Suppressor macrophage treated with lipopolysaccharide for 4 hours (primary cell): Measurements from ENCODE around the gene PDE4D.

Source experiments
- DNase-seq: peaks from one replicate; pipeline ENCODE4 v3.0.0-alpha.2; 2020

PDE4D gene

DNA sequence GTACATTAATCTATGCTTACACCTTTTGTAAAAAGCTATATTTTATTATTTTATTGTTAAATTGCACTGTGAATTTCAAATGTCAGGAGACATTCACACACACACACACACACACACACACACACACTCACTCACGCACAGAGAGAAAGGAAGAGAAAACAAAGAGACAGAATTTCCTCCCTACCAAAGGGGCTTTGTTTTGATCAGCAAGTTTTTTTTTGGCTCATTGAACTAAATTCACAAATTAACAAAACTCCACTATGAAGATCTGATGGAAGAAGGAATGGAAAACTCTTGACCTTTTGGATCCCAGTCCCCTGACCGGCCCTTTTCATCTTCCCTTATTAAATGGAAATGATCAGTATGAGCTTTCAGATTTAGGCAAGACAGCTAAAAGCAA lies 161.2 kb downstream of the PDE4D start:
- DNase-seq, result no peak

- DNase-seq, result no peak
Measured at GRCh38 chr5:59731809-59732208, 161.7 kb downstream of the PDE4D start.

DNA sequence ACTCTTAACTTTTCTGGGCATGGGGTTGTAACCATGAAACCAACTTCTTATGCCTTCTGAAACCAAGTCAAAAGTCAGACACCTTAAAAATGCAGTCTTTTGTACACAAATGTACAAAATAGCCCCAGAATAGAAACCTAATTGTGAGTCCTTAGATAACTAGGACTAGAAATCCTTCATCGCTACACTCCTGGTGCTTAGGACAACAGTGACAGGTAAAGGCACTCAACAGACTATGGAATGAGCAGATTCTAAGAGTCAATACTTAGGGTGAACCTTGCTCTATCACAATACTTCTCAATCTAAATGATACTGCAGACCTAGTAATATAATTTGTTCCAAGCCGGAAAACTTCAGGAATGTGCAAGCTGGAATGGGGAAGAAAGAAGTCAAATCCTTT lies 163.7 kb downstream of the PDE4D start:
- no peak for DNase-seq

DNA sequence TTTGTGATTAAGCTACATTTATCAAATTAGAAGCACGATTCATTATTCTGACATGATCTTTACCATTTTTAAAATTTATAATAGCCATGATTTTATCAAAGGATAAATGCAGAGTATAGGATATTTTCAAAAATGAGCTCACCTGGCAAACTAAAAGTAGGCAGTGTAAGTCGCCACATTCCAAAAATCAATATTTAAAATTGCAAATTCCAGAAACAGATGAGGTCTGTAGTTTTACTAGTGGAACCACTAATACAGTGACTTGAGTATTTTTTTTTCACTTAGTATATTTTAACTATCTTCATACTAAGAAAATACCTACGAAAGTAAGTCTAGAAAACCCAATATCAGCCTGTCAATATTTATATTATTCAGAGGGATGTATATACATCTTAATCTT lies 164.2 kb downstream of the PDE4D start:
- no peak for DNase-seq

DNA sequence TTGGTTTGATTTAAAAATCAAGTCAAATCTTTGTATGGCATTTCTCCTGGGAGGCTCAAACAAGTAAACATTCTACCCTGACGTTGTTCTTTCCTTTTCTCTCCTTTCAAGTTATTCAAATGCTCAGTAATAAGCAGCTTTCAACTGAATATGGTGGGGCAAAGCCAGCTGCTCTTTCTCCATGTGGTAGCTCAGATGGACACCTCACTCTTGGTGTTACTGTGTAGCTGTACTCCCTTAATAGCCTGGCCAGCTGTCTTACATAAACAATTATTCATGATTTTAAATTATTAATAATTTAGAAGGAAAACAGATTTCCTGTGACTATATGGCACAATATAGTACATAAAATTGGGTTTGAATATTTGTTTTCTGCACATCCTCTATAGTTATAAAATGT lies 165.2 kb downstream of the PDE4D start:
- DNase-seq, result no peak

DNA sequence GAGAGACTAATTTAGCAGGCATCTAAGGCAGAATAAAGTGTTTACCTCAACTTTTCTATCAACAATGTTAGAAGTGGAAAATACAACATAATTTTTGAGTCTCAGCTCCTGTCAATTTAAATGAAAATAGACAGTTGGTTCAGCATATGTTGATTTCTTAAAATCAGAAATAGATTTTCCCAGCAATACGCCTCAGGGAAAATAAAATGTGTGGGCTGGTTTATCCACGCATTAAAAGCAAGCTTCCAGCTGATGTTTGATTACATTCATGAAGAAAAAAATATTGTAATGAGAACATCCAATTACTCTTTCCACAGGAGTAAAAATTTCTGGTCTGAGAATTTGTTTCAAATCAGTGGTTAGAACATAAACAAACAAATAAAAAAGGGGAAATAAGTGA lies 166.3 kb downstream of the PDE4D start:
- no peak for DNase-seq

DNA sequence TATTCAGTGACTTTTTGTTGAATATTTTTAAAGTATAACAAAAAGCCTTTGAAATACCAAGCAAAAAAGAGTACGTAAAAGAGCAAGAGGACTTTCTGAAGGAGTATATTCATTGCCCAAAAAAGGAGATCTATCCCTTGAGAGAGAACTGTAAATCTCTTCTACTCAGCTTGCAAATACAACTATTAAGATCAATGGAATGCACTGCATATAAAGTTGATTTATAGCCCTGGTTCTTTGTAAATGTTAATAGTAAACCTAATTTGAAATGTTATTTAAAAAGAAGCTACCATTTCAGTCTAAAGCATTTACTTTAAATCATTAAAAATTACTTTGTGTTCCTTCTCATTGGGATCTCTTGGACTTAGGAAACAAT lies 168.1 kb downstream of the PDE4D start:
- DNase-seq, result no peak

DNA sequence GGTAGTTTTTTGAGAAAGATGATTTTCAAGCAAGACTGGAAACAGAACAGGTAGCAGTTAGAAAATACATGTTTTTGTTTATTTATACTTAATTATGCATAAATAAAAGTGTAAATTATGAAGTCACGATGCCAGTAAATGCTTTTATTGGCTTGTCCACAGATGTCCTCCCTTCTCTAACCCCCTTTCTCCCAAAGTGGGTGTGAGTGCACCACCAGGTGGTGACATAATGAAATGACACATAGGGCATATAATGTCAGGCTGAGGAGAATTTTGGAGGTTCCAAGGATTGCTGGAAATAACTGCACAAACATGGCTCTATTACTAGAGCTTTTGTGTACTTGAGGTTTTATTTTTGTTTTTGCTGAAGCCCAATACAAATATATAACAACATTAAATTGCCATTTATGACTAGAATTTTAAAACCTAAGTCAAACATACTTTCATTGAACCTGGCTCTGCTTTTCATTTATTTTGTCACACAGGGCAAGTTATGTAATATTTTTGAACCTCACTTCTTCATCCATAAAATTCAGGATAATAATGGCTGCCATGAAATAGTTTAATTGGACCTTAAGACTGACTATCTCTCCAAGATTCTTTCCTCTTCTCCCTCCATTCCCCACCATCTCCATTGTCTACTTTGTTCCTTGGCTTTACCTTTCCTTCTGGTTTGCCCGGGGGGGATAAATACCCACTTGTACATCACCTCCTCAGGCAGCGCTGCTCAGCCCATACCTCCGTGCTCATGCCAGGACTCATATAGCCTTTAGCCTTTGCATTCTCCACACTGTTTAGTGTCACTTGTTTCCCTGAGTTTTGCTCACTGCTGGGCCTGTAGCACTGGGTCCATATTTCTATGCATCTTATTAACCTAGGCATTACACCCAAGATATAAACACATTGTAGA lies 168.8 kb downstream of the PDE4D start:
- DNase-seq, result peak; percentile 37

GRCh38 chr5:59722874-59723273 lies 170.7 kb downstream of the PDE4D start:
- DNase-seq, result no peak

GRCh38 chr5:59721741-59722140 lies 171.8 kb downstream of the PDE4D start:
- no peak for DNase-seq

DNA sequence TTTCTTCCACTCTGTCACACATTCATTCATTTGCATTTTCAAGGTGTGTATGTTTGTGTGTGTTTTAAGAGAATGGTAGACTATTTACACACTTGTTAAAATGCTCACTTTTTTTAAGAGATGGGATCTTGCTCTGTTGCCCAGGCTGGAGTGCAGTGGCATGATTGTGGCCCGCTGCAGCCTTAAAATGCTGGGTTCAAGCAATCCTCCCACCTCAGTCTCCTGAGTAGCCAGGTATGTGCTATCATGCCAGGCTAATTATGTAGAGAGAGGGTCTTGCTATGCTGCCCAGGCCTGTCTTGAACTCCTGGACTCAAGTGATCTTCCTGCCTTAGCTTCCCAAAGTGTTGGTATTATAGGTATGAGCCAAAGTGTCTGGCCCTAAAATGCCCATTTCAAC lies 173.5 kb downstream of the PDE4D start:
- no peak for DNase-seq

DNA sequence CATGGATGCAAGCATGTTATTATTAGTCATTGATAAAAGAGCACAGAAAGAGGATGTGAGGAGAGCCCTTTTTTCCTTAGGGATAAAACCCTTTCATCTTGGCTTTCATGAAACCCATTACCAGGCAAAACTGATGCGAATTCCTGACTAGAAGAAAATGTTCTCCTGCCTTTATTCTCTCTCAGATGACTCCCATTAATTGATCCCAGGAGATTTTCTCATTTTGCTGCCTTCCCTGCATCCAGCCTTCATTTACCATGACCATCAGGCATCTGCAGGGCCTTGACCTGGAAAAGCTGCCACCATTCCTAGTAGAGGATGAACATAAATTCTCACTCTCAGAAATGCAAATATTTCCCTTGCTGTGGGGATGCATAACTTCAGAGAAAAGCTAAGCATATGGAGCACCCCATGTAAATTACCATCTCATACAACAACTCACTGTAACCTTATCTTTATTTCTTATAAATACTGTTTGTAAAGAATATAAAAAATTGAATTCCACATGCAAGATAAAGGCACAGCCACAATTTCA lies 176.5 kb downstream of the PDE4D start:
- no peak for DNase-seq

DNA sequence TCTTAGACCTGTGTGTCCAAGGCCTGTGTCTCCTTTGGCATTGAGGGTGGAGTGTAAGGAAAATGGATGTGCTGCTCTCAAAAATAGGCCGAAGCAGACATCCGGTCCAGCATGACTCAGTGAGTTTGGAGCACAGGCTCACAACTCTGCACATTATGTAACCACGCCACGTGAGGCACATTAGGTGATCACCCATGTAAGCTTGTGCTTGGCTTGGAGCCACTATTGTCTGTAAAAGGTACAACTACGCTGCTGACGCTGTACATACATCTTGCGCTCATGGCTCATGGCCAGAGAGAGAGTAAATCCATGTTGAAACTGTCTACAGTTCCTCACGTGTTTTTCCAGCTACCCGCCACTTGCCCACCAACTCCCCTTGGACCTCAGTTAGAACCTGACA lies 177.5 kb downstream of the PDE4D start:
- no peak for DNase-seq

- no peak for DNase-seq
Measured at GRCh38 chr5:59715228-59715627, 178.3 kb downstream of the PDE4D start.

GRCh38 chr5:59713498-59713844 lies 180.1 kb downstream of the PDE4D start:
- DNase-seq, result no peak

GRCh38 chr5:59712836-59713497 lies 180.6 kb downstream of the PDE4D start:
- DNase-seq, result no peak

DNA sequence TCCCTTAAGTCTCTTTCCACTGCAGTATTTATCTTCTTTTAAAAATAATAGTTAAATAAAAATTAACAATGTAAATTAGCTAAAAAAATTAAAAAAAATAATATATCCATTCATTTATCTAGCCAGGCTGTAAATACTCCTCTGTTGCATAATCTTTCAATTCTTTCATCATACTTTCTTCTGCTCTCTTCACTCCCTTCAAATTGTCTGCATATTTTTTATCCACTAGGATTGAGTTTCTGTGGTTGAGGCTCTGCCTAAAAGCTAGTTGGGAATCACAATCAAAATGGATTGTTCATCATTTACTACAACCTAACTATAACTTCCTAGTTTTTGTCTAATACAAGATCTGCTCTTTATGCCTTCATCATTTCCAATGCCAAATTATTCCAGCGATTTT lies 182.2 kb downstream of the PDE4D start:
- DNase-seq, result no peak

GRCh38 chr5:59709846-59710245 lies 183.7 kb downstream of the PDE4D start:
- no peak for DNase-seq

GRCh38 chr5:59709346-59709821 lies 184.1 kb downstream of the PDE4D start:
- no peak for DNase-seq

DNA sequence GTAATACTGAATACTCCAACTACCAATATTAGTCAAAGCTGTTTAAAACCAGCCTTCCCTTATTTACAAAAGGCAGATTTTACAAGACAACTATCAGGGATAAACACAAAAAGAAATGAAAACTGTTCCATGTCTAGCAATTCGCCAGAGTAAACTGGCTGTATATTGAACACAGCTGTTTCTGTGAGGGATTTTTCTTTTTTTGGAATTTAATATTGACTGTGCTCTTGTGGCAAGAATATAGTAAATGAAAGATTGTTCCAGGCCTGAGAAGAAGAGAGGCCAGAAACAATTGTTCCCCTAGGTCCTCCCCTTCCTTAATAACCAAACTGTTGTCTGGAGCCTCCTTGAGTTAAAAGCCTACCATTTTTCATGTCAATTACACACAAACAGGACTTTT lies 188.6 kb downstream of the PDE4D start:
- DNase-seq, result no peak

DNA sequence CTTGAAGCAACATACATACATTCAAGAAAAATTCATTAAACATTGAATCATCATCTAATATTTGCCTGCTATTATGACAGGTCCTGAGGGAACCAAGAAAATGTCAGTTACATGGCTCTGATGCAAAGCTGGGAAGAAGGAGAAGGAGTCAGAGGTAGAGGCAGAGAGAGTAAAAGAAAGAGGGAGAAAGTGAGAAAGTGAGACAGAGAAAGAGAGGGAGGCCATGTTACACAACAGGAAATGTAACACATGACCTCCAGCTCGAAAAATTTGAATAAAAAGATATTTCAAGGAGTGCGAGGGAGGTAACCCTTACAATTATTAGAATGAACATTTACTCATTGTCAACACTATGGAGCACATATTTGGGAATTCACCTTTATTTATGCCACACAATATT lies 189.7 kb downstream of the PDE4D start:
- DNase-seq, result no peak

DNA sequence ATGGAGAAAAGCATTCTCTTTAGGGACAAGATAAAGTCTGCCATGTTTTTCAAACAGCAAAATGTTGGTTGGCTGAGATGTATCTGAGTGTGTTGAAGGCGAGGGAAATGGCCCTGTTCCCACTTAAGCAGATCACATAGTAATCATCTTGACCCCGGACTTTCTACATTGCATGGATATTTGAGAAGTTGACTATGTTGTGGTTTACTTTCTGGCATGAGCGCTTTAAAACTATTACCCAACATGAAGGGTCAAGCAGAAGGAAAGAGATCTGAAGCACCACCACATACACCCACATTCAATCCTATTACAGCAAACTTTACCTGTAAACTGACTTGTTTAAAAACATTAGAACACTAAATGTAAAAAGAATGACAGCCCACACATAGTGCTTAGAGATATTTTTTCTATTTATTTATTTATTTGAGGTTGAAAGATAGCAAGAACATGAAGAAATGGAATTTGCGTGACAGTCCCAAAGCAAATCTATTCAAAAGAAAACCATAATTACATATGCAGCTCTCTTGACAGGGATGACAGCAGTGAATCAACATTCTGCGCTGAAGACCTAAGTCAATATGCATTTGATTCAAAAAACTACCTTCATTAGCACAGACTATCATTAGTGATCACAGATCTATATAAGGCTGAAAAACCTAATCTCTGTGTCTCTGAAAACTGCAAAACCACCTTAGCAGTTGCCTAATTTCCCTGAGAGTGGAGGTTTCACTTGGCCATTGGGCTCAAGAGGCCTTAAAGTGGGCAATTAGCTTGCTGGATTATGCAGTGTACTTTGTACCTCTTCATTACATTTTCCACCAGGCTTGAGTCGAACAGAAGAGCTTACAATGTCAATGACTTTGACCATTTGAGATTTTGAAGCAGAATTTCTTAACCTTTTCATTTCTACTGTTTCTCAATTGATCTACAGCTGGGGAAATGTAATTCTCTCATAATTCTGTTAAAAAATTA lies 195.0 kb downstream of the PDE4D start:
- DNase-seq, result no peak

- DNase-seq, result no peak
Measured at GRCh38 chr5:59694411-59694810, 199.1 kb downstream of the PDE4D start.
